Heart left ventricle (tissue), 16 donors: ENCODE measurements around the gene CCR3. TPM values are rescaled to one million over a fixed set of nuclear protein-coding genes. Genes with fewer than 3 reads are reported as not detected.

Experiments
- ATAC-seq, 4 donors: fragments of 200-7000 bp; cut with Tn5 transposase; one replicate each; pipeline ENCODE4 v1.9.1; 2020 to 2022; ENCODE audit warnings: moderate library complexity in 4 of 4, mild to moderate bottlenecking in 3 of 4, moderate number of reproducible peaks in 1 of 4
- DNase-seq, 5 donors: peaks; one replicate each; pipeline ENCODE4 v3.0.0-alpha.2; 2020
- H3K27ac ChIP-seq, 12 donors: fragments of 200-600 bp; sonication (generic) in 4 of 12; one replicate each; pipeline versions ENCODE4 v1.5.0 to v1.8.0; 2016 to 2022; ENCODE audit warnings: mild to moderate bottlenecking in 2 of 12
- H3K27me3 ChIP-seq, 9 donors: fragments of 200-600 bp; sonication (generic) in 2 of 9; one replicate each; pipeline versions ENCODE4 v1.5.1 to v1.8.0; 2016 to 2022; ENCODE audit warnings: mild to moderate bottlenecking in 3 of 9
- H3K36me3 ChIP-seq, 9 donors: fragments of 200-600 bp; sonication (generic) in 2 of 9; one replicate each; pipeline versions ENCODE4 v1.5.0 to v1.8.0; 2018 to 2022; ENCODE audit warnings: mild to moderate bottlenecking in 2 of 9
- H3K4me1 ChIP-seq, 12 donors: fragments of 200-600 bp; sonication (generic) in 4 of 12; one replicate each; pipeline versions ENCODE4 v1.5.0 to v1.8.0; 2016 to 2022; ENCODE audit warnings: mild to moderate bottlenecking in 3 of 12
- H3K4me3 ChIP-seq, 12 donors: fragments of 200-600 bp; sonication (generic) in 4 of 12; one replicate each; pipeline versions ENCODE4 v1.5.0 to v1.8.0; 2017 to 2022; ENCODE audit warnings: mild to moderate bottlenecking in 9 of 12, moderate library complexity in 4 of 12
- H3K9me3 ChIP-seq, 12 donors: fragments of 200-600 bp; sonication (generic) in 4 of 12; one replicate each; pipeline versions ENCODE4 v1.5.0 to v1.8.0; 2016 to 2022; ENCODE audit warnings: mild to moderate bottlenecking in 1 of 12
- CTCF ChIP-seq, 12 donors: fragments of 200-600 bp; sonication (generic) in 4 of 12; IDR thresholded peaks; one replicate each; pipeline versions ENCODE4 v1.5.0 to v1.8.0; 2018 to 2022; ENCODE audit warnings: antibody characterized with exemption in 12 of 12, mild to moderate bottlenecking in 5 of 12
- POLR2A ChIP-seq, 2 donors: fragments of 450-650 bp; IDR thresholded peaks; one replicate each; pipeline ENCODE4 v1.6.1; 2017; ENCODE audit warnings: antibody characterized with exemption in 2 of 2, mild to moderate bottlenecking in 2 of 2, moderate library complexity in 2 of 2
- WGBS, 4 donors: extraction: QIAGEN DNeasy Blood & Tissue Kit in 2 of 4; methylation state at CpG; one replicate each; pipeline versions ENCODE4 v1.1.5 to v1.1.7; 2013 to 2018; 5-methylcytosine and 5-hydroxymethylcytosine counted together
- intact Hi-C, 10 donors: fragments of 100-400 bp; cut with DNase I; formaldehyde crosslinking; loops; one replicate each; pipeline versions ENCODE4 v1.11.1 to v1.14.2; 2022
- long read RNA-seq, 3 donors: library from polyadenylated mRNA; unstranded; transcript quantifications; one replicate each; pipeline ENCODE4 v2.0.0, GENCODE V29; 2020 to 2021
- polyA plus RNA-seq, 2 donors: library from polyadenylated mRNA; stranded (reverse); fragments of 200-250 nt; gene quantifications; one replicate each; pipeline ENCODE4 v1.2.3, GENCODE V29; 2013
- total RNA-seq, 9 donors: library from RNA; depleted of rRNA in 2 of 9; stranded (reverse); fragments of >200 nt in 2 of 9; fragmentation: NEBNext Ultra II Directional in 3 of 9; extraction: Animal tissue kit (Norgen Biotek cat#: 25700) in 3 of 9; gene quantifications; one replicate each; pipeline versions ENCODE4 v1.1.0 to v1.2.4, GENCODE V29; 2016 to 2023
- donor health status: ischemic (EF 13 %, LVEDD 7.1; RV severe dilation, severe dysfunction).
- donor health status: healthy with polysubstance abuse.
- donor health status: DM: no; HTN: yes; CAD: no.
- donor health status: DM: no; HTN: no; CAD: no.
- donor health status: ischemic (EF 25% LVEDD 6.9; RV normal size, moderate dysfunction).
- donor health status: ischemic (EF 25% LVEDD 5.7; RV mildly dilated, moderate dysfunction).
- donor health status: healthy.
- donor health status: DM: yes; HTN: yes; CAD: no.
- donor health status: ischemic (EF 35%, LVEDD 5.7; RV mildly dilated, moderate dysfunction).
- donor health status: nonischemic (EF 11% LVEDD 7.7; RV severe dilation, severe dysfunction).
- donor health status: DM: yes; HTN: yes; CAD: no.
- donor health status: PGD.
- donor health status: ischemic (EF 29% LVEDD 5.4; RV normal size, mild dysfunction).
- donor health status: nonischemic (EF 23%, LVEDD 6.1; RV moderate dilation, normal function).

The CCR3 gene
- total RNA-seq: under 1 TPM in 2 of 9 donors, not detected in 7; 0.20 to 0.27 TPM
- polyA plus RNA-seq: not detected
- long read RNA-seq, donor 1: 0 reads
- long read RNA-seq, donor 2: 0 reads
- long read RNA-seq, donor 3: 0 reads

GRCh38 chr3:46242120-46242519 is at the start of gene CCR3:
Gene CCR3, plus strand, starts transcription at chr3:46242460. Its CDS starts 22,699 bp downstream, at chr3:46265159.
- peaks cover 0 to 8% (median 0%) of the 10 kb centered on the region in 12 donors for H3K4me1 ChIP-seq
- TF ChIP-seq CTCF (IDR thresholded peaks at IDR 0.05): no peak
- no peak for TF ChIP-seq POLR2A (IDR thresholded peaks at IDR 0.05)
- DNase-seq (no peak), ATAC-seq (no peak)
- no peaks in the 10 kb centered on the region for H3K9me3 ChIP-seq
- H3K4me3 ChIP-seq: no peak within 1 kb of the TSS
- no peaks in the 10 kb centered on the region for H3K36me3 ChIP-seq
- 77 to 89% (median 84%) methylated on average over 4 of the region's 4 CpGs for WGBS, 4 donors
- H3K27ac ChIP-seq: peak within 1 kb of the TSS in 1 of 12 donors; percentile 33
- H3K27me3 ChIP-seq: peaks cover 0 to 9% (median 0%) of the 10 kb centered on the region in 9 donors
- intact Hi-C loops: no loop called here

GRCh38 chr3:46192939-46193338 is 49.3 kb upstream of the CCR3 start:
- Histone ChIP-seq H3K4me3 (no peak overlapping the region), H3K27me3 (no peaks in the 10 kb centered on the region), H3K36me3 (no peaks in the 10 kb centered on the region), H3K4me1 (peaks cover 0 to 24% (median 0%) of the 10 kb centered on the region in 12 donors), H3K9me3 (peaks cover 0 to 35% (median 6%) of the 10 kb centered on the region in 12 donors), H3K27ac (peak overlapping the region in 1 of 12 donors; percentile 10)
- DNase-seq: no peak
- intact Hi-C loops: no loop called here
- TF ChIP-seq CTCF (IDR thresholded peaks at IDR 0.05): no peak
- TF ChIP-seq POLR2A (IDR thresholded peaks at IDR 0.05): no peak
- 74 to 89% (median 79%) methylated on average over 5 of the region's 5 CpGs for WGBS, 4 donors
- no peak for ATAC-seq

GRCh38 chr3:46193436-46193835 is 48.8 kb upstream of the CCR3 start:
- ATAC-seq (no peak), DNase-seq (no peak)
- peak overlapping the region in 1 of 12 donors; percentile 10 for H3K27ac ChIP-seq
- no peaks in the 10 kb centered on the region for H3K36me3 ChIP-seq
- WGBS, 4 donors: 70 to 82% (median 75%) methylated on average over 1 of the region's 1 CpG
- no peak overlapping the region for H3K4me3 ChIP-seq
- TF ChIP-seq CTCF (IDR thresholded peaks at IDR 0.05): no peak
- TF ChIP-seq POLR2A (IDR thresholded peaks at IDR 0.05): no peak
- H3K27me3 ChIP-seq: no peaks in the 10 kb centered on the region
- peaks cover 0 to 24% (median 0%) of the 10 kb centered on the region in 12 donors for H3K4me1 ChIP-seq
- intact Hi-C loops: no loop called here
- peaks cover 0 to 40% (median 8%) of the 10 kb centered on the region in 12 donors for H3K9me3 ChIP-seq

- Histone ChIP-seq H3K4me1 (peaks cover 0 to 24% (median 0%) of the 10 kb centered on the region in 12 donors), H3K4me3 (no peak overlapping the region), H3K27me3 (no peaks in the 10 kb centered on the region), H3K9me3 (peaks cover 0 to 42% (median 9%) of the 10 kb centered on the region in 12 donors), H3K36me3 (no peaks in the 10 kb centered on the region), H3K27ac (no peak overlapping the region)
- 76 to 80% (median 79%) methylated on average over 4 of the region's 4 CpGs for WGBS, 4 donors
- DNase-seq (no peak), ATAC-seq (no peak)
- intact Hi-C loops: no loop called here
- TF ChIP-seq POLR2A (IDR thresholded peaks at IDR 0.05): no peak
- TF ChIP-seq CTCF (IDR thresholded peaks at IDR 0.05): no peak
Measured at GRCh38 chr3:46194868-46195553, 47.2 kb upstream of the CCR3 start.
